ENCODE results near the gene KBTBD4.

Gene KBTBD4

GRCh38 chr11:47523490-47524225 is 55.1 kb downstream of the KBTBD4 start:
- peak; percentile 84 to 85 for DNase-seq

Data from inflammatory macrophage treated with lipopolysaccharide for 1 hour (primary cell).